Fibroblast of skin of abdomen (primary cell): ENCODE measurements around the gene PRPF38B.

Experiments
- DNase-seq: peaks from one replicate; pipeline ENCODE4 v3.0.0-alpha.2; 2013

PRPF38B gene

DNA sequence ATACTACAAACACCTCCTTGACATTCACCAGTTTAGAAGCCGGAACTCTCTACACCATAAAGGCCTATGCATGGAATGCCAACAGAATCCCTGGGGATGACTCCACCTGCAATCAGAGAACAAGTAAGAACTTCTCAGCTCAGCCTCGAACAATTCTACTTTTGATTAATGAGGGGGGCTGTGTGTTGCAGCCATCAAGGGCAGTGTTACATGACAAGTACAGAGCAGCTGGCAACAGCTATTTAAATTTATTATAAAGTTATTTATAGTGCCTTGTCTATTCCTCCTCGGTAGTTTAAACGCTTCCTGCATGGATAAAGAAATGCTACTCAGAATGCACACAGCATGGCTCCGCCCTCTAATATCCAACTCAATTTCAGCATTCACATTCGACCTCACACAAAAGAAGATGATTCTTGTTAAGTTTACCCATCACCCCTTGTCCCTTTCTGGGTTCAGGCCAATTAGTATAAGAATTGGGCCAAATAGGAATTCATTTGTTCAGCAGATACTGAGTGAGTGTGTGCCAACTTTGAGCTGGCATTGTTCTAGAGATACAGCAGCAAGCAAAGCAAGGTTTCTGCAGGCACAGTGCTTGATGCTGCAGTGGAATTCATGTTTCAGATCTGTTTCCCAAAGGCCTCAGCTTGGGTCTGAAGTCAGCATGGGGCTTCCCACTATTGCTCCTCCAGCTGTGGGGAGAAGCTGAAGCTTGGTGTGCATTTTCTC, 27.0 kb downstream of the PRPF38B start:
- no peak for DNase-seq

DNA sequence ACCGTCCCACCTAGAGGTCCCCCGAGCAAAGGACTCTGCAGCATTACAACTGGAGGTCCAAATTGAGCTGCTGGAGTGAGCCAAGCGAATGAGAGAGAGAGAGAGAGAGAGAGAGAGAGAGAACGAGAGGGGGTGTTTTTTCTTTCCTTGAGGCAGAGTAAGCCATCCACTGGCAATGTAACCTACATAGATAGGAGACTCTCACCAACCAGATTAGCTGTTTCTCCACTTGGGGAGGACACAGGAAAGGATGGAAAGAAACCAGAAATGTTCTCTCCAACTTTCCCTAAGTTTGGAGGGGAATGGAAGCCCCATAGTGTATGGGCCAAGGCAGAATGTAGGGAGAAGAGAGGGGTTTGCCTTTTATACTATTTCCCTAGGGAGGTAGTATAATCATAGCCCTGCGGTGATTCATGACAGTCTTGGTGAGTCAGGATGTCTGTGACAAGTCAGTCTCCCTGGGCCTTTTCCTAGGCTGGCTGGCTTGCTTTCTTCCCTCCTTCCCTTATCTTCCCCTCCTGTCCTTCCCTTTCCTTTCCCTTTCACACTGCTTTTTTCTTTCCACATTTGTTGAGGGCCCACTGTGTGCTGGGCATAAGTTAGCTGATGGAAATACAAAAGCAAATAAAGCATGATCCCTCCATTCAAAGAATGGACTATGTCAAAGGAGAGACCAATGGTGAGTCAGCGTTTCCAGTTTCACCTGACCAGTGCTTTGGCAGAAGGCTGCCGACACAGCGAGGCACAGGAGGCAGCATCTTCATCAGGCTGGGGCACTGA, 27.7 kb downstream of the PRPF38B start:
- peak; percentile 90 for DNase-seq

DNA sequence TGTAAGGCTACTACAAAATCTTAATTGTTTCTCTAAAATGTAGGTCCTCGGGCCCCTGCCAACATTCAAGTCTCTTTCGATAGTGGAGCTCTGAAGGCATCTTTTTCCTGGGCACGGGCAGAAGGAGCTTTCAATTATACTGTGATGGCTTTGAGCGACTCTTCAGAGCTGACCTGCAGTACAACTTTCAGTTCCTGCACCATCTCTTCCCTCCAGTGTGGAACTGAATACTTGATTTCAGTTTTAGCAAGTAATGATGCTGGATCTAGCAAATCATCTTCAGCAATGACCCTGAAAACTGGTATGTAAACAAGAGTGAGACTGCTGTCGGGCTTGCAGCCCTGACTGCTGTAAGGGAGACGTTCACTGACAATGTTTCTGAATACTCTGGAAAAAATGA, 30.2 kb downstream of the PRPF38B start:
- no peak for DNase-seq

DNA sequence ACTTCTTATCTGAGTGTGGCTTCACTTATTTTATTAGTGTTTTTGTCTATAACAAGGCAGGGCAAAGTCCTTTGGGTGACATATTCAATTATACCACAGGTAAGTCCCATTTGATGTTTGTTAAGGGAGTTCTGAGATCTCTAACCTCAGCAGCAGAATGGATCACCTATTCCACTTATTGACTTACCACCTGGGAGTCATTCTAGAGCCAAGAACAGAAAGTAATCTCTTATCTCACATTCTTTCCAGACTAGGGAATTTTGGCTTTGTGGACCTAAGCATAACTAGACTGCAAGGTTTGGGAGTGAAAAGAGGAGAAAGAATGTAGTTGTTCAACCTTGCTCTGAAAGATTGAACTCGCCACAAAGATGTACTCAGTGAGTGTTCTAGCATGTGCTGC, 33.8 kb downstream of the PRPF38B start:
- DNase-seq: no peak

DNA sequence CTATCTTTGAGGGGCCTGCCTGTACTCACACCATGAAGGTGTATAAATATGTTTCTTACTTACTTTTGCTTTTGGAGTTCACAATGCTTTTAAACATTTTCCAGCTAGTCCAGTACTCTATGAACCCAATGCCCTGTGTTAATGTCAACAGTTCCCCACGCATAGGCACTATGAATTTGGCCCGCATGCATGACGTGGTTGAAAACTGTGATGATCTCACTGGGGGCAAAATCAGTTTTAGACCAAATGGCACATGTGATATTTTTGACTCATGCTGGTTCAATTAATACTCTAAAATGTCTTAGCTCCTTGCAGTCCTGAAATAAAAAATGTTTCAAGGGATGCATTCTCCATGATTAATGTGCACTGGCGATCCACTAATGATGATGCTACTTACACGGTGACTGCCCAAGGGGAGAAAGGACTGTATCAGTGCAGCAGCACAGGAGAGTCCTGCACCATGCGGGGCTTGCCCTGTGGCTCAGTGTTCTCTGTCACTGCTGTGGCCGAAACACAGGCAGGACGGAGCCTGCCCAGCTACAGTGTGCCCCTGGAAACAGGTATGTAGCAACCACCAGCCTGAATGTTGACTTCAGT, 36.3 kb downstream of the PRPF38B start:
- DNase-seq: no peak

DNA sequence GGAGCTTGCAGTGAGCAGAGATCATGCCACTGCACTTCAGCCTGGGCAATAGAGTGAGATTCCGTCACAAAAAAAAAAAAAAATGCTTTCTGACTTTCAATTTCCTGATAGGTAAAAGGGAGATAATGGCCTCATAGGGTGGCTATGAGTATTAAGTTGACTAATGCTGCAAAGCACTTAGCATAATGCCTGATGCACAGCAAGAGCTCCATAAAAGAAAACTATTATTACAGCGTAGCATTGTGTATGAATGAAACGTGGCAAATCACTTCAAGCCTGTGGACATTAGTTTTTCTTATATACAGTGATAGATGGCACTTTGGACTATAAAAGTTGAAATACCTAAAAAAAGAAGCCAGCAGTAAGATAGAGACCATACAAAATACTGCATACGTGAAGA, 37.4 kb downstream of the PRPF38B start:
- no peak for DNase-seq

DNA sequence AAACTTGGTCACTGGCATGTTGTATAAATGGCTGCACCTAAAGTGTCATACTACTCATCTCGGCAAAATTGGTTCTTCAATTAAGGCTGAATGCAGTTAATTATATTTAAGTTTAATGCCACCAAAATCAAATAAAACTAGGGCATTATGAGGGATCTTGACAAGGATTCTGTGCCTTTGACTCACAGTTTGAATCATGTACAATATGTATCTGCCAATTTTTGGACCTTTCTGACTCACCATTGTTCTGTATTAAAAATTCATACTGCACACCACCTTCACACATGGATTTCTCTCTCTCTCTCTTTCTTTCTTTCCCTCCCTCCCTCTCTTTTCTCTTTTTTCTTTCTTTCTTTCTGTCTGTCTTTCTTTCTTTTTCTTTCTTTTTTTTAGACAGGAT, 40.3 kb downstream of the PRPF38B start:
- no peak for DNase-seq

DNA sequence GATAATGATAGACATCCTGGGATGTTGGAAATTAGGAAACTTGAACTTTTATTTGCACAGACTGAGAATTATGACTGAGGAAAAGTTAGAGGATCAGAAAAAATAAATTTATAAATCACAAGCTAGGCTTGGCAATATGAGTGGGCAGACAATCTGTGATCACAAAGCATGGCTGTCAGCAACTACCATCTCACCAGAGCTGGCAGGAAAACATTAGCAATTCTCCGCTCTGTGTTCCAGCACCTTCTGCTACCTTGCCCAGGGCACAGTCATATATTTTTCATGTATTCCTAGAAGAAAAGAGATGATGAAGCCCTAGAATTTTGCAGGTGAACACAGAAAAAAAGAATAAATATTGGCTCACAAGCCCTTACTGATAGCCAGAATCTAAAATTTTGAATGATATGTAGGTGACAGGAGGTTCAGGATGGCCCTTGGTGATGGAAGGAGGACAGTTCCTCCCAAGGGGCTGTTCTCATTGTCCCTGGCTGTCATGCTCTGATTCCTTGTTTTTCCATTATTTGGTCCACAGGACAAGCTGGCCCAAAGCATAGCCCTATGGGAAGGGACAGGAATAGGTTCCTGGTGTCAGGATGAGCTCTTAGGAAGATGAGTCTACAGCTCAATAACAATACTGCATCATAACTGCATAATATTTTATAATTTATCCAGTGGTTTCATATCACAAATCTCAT, 42.2 kb downstream of the PRPF38B start:
- no peak for DNase-seq

DNA sequence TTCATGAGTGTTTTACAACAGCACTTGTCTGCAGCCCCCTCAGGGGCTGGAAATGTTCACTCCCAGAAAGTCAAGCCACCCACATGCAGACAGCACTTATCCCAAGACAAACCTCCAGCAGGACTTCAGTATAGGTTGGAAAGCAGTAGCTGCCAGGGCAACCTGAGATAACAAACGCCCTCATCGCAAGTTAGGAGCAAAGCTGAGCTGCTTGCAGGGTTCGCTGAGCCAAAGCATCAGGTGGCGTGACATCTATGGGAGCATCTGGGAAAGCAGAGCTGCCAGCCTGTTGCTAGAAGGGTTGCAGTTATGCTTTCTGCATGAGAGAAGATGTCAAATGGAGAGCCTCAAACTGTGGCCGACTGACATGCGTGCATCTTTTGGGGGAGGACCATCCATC, 50.1 kb downstream of the PRPF38B start:
- no peak for DNase-seq

DNA sequence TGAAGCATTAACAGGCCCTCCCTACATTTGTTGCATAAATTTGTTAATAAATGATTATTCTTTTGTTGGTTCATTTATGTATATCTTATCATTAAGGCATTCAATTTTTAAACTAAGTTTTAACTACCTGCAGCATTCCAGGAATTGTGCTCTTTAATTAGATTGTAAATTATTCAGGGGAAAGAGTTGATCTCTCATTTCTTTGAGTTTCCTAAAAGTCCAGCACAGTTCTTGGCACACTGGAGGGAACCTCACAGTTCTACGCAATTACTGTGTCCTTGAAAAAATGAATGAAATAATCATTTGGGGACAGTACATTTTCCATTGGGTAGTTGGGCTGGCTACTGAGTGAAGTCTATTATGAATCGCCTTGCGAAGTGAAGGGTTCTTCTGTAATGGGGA, 53.9 kb downstream of the PRPF38B start:
- no peak for DNase-seq

DNA sequence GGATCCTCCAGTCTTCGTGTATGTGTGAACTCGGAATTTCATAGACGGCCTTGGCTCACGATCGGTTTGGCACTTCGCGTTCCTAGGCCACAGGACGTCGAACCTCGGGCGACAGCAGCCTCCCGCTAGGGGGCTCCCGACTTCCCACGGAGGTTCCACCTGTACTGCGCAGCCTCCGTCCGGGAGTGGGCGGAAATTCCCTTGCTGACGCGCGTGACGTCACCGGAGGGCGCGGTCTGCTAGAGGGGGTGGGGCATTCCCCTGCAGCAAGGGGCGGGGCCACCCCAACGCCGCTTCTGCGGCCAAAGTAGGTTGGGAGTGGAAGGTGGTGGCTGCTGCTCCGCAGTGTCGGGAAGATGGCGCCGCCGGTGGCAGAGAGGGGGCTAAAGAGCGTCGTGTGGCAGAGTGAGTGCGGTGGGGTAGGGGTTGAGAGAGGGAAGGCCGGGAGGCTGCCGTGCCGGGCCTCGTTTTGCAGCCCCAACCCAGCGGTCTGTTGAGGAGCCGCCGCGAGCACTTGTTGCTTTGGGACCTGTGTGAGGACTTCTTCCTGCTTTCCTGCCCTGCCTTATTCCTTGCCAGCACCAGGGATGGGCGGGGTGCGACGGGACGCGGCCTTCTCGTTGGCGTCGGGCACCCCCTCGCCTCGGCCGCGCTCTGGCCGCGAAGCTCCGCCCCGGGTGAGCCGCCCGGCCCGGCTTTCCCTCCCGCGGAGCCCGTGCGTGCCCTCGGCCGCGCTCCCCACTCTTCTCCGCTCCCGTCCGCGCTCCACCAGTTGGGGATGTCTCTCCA, 54.5 kb downstream of the PRPF38B start, which contains the start of gene STXBP3:
Gene STXBP3, plus strand, starts transcription at position 293 of the 789 bp plus-strand sequence. Its CDS starts 64 bp downstream, at position 357.
- DNase-seq: peak; percentile 98

DNA sequence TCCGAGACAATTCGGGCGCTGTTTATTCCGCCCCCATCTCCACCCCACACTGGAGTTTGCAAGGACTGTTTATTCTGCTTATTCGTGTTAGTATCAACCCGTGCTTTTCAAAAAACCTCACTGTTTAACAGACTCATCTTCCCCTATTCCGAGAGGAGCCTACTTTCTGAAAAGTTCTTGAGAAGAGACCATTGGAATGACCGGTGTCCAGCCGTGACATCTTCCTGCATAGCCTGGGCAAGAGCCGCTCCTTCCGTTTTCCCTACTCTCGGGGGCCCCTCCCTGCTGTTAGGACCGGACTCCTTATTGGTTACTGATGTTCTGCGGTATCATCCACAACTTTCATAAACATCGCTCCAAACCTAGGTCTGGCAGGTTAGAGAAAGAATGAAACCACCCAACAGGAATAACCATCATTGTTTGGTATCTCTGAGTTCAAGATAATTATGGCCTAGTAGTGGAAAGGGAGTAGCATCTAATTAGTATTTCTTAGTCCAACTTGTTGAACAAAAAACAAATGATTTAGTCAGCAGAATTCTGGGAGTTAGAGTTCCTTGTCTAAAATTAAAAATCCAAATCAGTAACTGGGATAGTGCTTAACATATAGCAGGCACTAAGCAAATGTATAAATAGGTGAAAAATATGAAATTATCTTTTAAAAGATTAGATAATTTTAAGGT, 55.2 kb downstream of the PRPF38B start:
- DNase-seq: peak; percentile 83

DNA sequence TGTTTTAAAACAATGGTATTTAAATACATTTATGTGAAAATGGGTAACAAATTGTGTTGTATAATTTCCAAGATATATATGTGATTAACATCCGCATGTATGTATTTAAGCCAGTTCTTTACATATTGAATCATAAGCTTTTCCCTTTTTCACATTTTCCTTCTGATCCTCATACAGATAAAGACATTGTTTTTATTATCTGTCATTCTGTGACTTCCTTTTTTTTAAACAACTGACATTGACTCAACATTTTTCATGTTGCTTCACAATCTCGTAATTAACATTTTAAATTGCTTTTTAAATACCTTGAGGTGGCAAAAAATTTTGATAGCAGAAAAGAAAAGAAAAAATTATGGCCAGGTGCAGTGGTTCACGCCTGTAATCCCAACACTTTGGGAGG, 55.8 kb downstream of the PRPF38B start:
- no peak for DNase-seq

DNA sequence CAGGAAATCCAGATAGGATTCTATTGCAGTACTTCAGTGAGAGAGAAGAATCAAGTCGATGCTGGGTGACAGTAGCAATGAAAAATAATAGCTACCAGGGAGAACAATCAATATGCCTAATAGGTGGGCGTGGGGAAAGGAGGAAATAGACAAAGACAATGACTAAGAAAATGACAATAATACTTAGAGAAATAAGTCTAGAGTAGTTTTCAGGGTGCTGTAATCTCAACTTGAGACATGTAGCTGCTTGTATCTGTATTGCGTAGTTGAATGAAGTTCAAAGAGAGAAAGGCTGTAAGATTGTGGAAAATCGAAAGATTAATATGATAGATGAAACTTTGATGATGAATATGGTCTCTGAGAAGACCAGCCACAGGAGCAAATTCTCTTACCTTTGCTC, 57.0 kb downstream of the PRPF38B start:
- DNase-seq: no peak

DNA sequence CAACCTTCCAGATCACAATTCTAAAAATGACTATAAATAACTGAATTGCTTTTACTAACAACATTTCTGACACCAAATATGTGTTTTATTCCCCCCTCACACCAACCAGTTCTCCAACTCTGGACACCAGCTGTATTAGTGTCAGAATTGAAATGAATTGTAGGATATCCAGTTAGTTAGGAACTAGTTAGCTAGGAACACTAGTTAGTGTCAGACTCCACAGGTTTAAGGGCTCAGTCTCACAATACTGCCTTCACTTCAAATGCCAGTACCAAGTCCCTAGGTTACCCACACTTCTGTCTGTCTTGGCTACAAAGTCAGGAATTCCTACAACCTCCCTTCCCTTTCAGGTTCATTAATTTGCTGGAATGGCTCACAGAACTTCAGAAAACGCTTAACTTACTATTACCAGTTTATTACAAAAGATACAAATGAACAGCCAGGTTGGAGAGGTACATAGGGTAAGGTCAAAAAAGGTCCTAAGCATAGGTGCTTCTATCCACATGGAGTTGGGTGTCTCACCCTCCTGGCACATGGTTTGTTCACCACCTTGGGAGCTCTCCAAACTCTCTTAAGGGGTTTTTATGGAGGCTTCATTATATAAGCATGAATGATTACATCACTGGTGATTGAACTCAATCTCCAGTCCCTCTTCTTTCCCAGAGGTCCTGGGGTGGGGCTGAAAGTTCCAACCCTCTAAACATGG, 58.5 kb downstream of the PRPF38B start:
- DNase-seq: no peak
